Aorta (tissue), 5 donors: ENCODE data around the gene GALC. TPM values are rescaled to one million over a fixed set of nuclear protein-coding genes. Genes with fewer than 3 reads are reported as not detected.
"Not testable (repeated sequence)": the region's sequence is repeated elsewhere in the genome, so short reads cannot be mapped to it uniquely, and the experiment has no call there.

Experiments
- ATAC-seq: fragments of 200-7000 bp; cut with Tn5 transposase; one replicate; pipeline ENCODE4 v1.9.1; 2022; ENCODE audit warnings: moderate library complexity; ENCODE audit not compliant: low FRiP score
- DNase-seq, 2 donors: peaks; one replicate each; pipeline ENCODE4 v3.0.0-alpha.2; 2020
- H3K27ac ChIP-seq, 2 donors: one replicate each; pipeline ENCODE4 v1.5.1; 2013; ENCODE audit warnings: low read length in 2 of 2, mild to moderate bottlenecking in 2 of 2, moderate library complexity in 2 of 2, control low read depth in 1 of 2, inconsistent platforms in 1 of 2, low read depth in 1 of 2
- H3K27me3 ChIP-seq, 2 donors: one replicate each; pipeline ENCODE4 v1.6.1; 2013; ENCODE audit warnings: control low read depth in 1 of 2, low read length in 1 of 2, mild to moderate bottlenecking in 1 of 2, moderate library complexity in 1 of 2; ENCODE audit not compliant: insufficient read depth in 2 of 2, control insufficient read depth in 1 of 2
- H3K36me3 ChIP-seq, 2 donors: one replicate each; pipeline ENCODE4 v1.6.1; 2013; ENCODE audit warnings: control low read depth in 1 of 2, low read length in 1 of 2, mild to moderate bottlenecking in 1 of 2; ENCODE audit not compliant: insufficient read depth in 2 of 2, control insufficient read depth in 1 of 2
- H3K4me1 ChIP-seq, 2 donors: one replicate each; pipeline ENCODE4 v1.6.1; 2013; ENCODE audit warnings: low read length in 2 of 2, control low read depth in 1 of 2, mild to moderate bottlenecking in 1 of 2, moderate library complexity in 1 of 2; ENCODE audit not compliant: insufficient read depth in 2 of 2, control insufficient read depth in 1 of 2
- H3K4me3 ChIP-seq, 2 donors: one replicate each; pipeline ENCODE4 v1.5.1; 2013; ENCODE audit warnings: low read length in 2 of 2, control low read depth in 1 of 2, mild to moderate bottlenecking in 1 of 2
- H3K9me3 ChIP-seq: one replicate; pipeline ENCODE4 v1.6.1; 2013; ENCODE audit warnings: mild to moderate bottlenecking, low read length; ENCODE audit not compliant: control insufficient read depth
- WGBS, 2 donors: extraction: QIAGEN DNeasy Blood & Tissue Kit; methylation state at CpG; one replicate each; pipeline ENCODE4 v1.1.7; 2013; 5-methylcytosine and 5-hydroxymethylcytosine counted together
- intact Hi-C, 2 donors: fragments of 100-400 bp; cut with DNase I; formaldehyde crosslinking; loops; one replicate each; pipeline versions ENCODE4 v1.14.2 to v1.15.0; 2022
- polyA plus RNA-seq, 2 donors: library from polyadenylated mRNA; stranded (reverse); fragments of 200-250 nt; gene quantifications; one replicate each; pipeline ENCODE4 v1.2.3, GENCODE V29; 2013
- total RNA-seq, 2 donors: library from RNA; stranded (reverse); fragmentation: NEBNext Ultra II Directional; extraction: Animal tissue kit (Norgen Biotek cat#: 25700); gene quantifications; one replicate each; pipeline ENCODE4 v1.2.1, GENCODE V29; 2021
- donor health status: healthy with polysubstance abuse.
- donor health status: Bipolar disorder and iron deficiency.
- donor health status: DM: no; HTN: no; CAD: no.
- donor health status: DM: no; HTN: no; CAD: no.
- donor health status: DM: yes; HTN: yes; CAD: no.

GALC gene
- total and polyA plus RNA-seq, 4 donors: 7.1 to 26.6 (median 16.7) TPM

- Histone ChIP-seq H3K27me3 (no peaks in the 10 kb centered on the region), H3K9me3 (no peaks in the 10 kb centered on the region), H3K36me3 (no peaks in the 10 kb centered on the region), H3K4me1 (no peaks in the 10 kb centered on the region), H3K4me3 (no peak overlapping the region), H3K27ac (no peak overlapping the region)
- no peak for DNase-seq
- ATAC-seq: no peak
- WGBS, 2 donors: 66 to 74% methylated on average over 2 of the region's 2 CpGs
- intact Hi-C loops: no loop called here
Observed at GRCh38 chr14:88029500-88029899, 36.5 kb upstream of the GALC start.

DNA sequence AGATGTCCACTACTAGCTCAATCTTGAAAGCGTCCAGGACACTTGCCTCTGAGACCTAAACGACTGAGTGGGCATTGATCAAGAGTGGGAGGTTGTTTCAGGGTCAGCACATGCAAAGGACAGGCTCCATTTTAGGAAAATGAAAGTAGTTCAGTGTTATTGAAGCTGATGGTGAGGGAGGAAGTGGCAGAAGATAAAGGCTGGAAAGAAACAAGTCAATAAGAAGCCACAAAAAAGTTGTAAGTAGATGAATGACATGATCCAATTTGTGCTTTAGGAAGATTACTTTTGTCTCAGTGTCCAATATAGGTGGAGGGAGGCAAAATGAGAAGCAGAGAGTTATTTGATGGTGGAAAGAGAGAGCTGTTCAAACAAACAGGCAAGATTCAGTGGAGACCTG, 33.9 kb upstream of the GALC start:
- H3K27ac ChIP-seq: no peak overlapping the region
- ATAC-seq (no peak), DNase-seq (no peak)
- H3K9me3 ChIP-seq: no peaks in the 10 kb centered on the region
- H3K36me3 ChIP-seq: no peaks in the 10 kb centered on the region
- intact Hi-C loops: no loop called here
- no peak overlapping the region for H3K4me3 ChIP-seq
- H3K27me3 ChIP-seq: no peaks in the 10 kb centered on the region
- no peaks in the 10 kb centered on the region for H3K4me1 ChIP-seq
- WGBS, 2 donors: 57 to 59% methylated on average over 2 of the region's 2 CpGs

DNA sequence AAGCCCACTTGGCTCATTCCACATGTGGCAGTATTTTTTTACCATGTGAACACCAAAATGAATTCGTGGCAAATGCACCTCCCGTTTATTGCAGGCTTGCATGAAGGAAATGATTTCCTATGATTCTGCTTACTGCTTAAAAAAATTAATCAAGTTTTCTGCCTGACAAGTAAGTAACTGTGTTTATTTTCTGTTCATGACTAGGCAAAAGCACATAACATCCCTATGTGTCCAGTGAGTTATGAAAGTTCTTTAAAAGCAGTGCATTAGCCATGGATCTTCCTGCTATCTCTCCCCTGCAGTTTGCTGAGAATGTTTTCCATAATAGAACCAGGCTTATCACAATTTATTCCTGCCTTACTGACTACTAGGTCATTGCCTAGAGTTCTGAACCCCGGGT, 32.3 kb upstream of the GALC start:
- intact Hi-C loops: no loop called here
- no peaks in the 10 kb centered on the region for H3K4me1 ChIP-seq
- WGBS, 2 donors: 62 to 67% methylated on average over 3 of the region's 3 CpGs
- no peaks in the 10 kb centered on the region for H3K9me3 ChIP-seq
- H3K27ac ChIP-seq: no peak overlapping the region
- no peaks in the 10 kb centered on the region for H3K27me3 ChIP-seq
- no peak for DNase-seq
- no peak for ATAC-seq
- no peaks in the 10 kb centered on the region for H3K36me3 ChIP-seq
- no peak overlapping the region for H3K4me3 ChIP-seq

DNA sequence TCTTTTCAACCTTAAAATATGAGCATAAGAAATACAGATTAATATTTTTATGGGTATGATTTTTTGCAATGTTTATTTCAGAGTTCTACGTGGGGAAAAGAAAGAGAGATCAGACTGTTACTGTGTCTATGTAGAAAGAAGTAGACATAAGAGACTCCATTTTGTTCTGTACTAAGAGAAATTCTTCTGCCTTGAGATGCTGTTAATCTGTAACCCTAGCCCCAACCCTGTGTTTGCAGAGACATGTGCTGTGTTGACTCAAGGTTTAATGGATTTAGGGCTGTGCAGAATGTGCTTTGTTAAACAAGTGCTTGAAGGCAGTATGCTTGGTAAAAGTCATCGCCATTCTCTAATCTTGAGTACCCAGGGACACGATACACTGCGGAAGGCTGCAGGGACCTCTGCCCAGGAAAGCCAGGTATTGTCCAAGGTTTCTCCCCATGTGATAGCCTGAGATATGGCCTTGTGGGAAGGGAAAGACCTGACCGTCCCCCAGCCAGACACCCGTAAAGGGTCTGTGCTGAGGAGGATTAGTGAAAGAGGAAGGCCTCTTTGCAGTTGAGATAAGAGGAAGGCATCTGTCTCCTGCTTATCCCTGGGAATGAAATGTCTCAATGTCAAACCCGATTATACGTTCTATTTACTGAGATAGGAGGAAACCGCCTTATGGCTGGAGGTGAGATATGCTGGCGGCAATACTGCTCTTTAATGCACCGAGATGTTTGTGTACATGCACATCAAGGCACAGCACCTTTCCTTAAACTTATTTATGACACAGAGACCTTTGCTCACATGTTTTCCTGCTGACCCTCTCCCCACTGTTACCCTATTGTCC, 31.5 kb upstream of the GALC start:
- H3K4me3 ChIP-seq, ATAC-seq, intact Hi-C loops, H3K9me3 ChIP-seq, DNase-seq, H3K4me1 ChIP-seq, H3K27ac ChIP-seq, H3K36me3 ChIP-seq, H3K27me3 ChIP-seq: not testable (repeated sequence)
- WGBS, 2 donors: 62 to 73% methylated on average over 11 of the region's 11 CpGs

- Histone ChIP-seq H3K9me3 (no peaks in the 10 kb centered on the region), H3K36me3 (no peaks in the 10 kb centered on the region), H3K27me3 (no peaks in the 10 kb centered on the region), H3K4me3 (no peak overlapping the region), H3K27ac (no peak overlapping the region), H3K4me1 (no peaks in the 10 kb centered on the region)
- no peak for DNase-seq
- ATAC-seq: no peak
- intact Hi-C loops: no loop called here
- 40 to 57% methylated on average over 3 of the region's 3 CpGs for WGBS, 2 donors
Observed at GRCh38 chr14:88023658-88024187, 30.7 kb upstream of the GALC start.

DNA sequence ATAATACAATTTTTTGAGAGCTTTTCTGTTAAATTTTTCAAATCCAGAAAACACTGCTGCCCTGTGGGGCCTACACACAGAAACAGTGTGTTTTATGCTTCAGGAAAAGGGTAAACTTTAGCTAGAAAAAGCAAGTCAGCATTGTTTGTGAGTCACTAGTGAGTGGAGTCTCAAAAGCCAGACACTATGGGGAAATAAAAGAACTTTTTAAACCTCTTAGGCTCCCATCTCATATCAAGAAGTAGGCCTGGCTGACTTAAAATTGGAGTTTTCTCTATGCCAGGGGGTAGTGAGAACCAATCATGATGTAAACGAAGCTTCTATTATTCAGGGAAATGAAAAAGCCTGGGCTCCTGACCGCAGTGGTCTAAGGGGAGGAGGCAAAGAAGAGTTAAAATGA, 24.6 kb upstream of the GALC start:
- H3K4me3 ChIP-seq: no peak overlapping the region
- no peaks in the 10 kb centered on the region for H3K27me3 ChIP-seq
- H3K4me1 ChIP-seq: no peaks in the 10 kb centered on the region
- H3K36me3 ChIP-seq: no peaks in the 10 kb centered on the region
- 88 to 93% methylated on average over 2 of the region's 2 CpGs for WGBS, 2 donors
- DNase-seq: no peak
- ATAC-seq: no peak
- intact Hi-C loops: loop anchor here (10.0 kb wide), 2 partner anchors 147 to 367 kb away; partner anchors contain the start of gene SPATA7 (in 1 of the 2)
- H3K27ac ChIP-seq: no peak overlapping the region
- H3K9me3 ChIP-seq: no peaks in the 10 kb centered on the region

DNA sequence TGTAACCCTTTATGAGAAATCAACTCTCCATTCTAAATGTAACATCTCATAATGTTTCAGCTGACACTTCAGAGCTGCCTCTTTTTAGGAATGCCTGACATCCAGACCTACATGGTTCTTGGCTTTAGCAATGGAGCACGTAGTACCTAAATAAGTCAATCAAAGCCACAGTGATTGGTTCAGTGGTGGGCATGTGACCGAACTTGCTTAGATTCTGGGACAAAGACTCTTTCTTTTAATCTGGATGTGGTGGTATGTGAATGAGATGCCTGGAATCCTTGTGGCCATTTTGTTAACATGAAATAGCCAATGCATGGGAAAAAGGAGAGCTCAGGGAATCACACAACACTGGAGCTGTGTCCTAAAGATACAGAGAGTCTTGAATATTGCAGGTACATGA, 23.8 kb upstream of the GALC start:
- intact Hi-C loops: loop anchor here (10.0 kb wide), 2 partner anchors 148 to 368 kb away; partner anchors contain the start of gene SPATA7 (in 1 of the 2)
- Histone ChIP-seq H3K9me3 (no peaks in the 10 kb centered on the region), H3K27ac (no peak overlapping the region), H3K27me3 (no peaks in the 10 kb centered on the region), H3K4me1 (no peaks in the 10 kb centered on the region), H3K36me3 (no peaks in the 10 kb centered on the region), H3K4me3 (no peak overlapping the region)
- WGBS, 2 donors: 90 to 92% methylated on average over 2 of the region's 2 CpGs
- ATAC-seq (no peak), DNase-seq (no peak)

DNA sequence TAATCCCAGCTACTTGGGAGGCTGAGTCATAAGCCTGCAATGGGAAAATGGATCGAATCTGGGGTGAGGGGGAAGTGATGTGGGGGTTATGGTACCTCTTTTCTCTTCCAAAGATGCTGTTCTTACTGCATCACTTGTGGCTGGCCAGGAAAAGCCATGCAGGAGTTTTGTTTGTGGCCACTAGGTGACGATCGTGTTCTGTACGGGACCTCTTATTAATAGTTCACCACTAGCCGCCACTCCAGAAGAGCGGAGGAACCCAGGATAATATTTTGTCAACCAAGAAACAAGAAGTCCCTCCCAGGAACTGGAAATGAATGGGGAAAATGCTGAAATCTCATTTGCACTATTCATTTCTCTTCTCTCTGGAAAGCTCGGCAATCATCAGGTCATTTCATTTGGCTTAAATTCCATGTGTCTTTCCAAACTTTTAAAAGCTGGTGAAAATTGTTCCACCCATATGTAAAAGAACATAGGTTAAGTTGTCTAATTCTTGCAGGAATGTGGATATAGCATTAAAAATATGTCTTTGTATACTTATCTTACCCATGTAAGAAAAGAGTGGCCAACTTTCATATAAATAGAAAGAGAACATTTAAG, 20.9 kb upstream of the GALC start:
- 2 to 4% methylated on average over 7 of the region's 7 CpGs for WGBS, 2 donors
- peak; percentile 76 to 79 for DNase-seq
- peak; percentile 91 for ATAC-seq
- Histone ChIP-seq H3K27me3 (no peaks in the 10 kb centered on the region), H3K36me3 (no peaks in the 10 kb centered on the region), H3K27ac (no peak overlapping the region), H3K4me3 (no peak overlapping the region), H3K9me3 (no peaks in the 10 kb centered on the region), H3K4me1 (no peaks in the 10 kb centered on the region)
- intact Hi-C loops: loop anchor here (5.0 to 10.0 kb wide), 3 partner anchors 151 to 371 kb away; partner anchors contain the start of gene SPATA7 (in 1 of the 2)
